Measurements from ENCODE around the gene FCRLB. TPM values are rescaled to one million over a fixed set of nuclear protein-coding genes. Genes with fewer than 3 reads are reported as not detected.
A peak's percentile ranks its signal among the peaks of the same experiment; 100 is the strongest.

The FCRLB gene
- total and polyA plus RNA-seq, 9 of the 15 experiments (the other 6 are each of a cell fraction or from before 2014, with no cell fraction given), result 0.20 to 4.6 (median 1.3) TPM

DNA sequence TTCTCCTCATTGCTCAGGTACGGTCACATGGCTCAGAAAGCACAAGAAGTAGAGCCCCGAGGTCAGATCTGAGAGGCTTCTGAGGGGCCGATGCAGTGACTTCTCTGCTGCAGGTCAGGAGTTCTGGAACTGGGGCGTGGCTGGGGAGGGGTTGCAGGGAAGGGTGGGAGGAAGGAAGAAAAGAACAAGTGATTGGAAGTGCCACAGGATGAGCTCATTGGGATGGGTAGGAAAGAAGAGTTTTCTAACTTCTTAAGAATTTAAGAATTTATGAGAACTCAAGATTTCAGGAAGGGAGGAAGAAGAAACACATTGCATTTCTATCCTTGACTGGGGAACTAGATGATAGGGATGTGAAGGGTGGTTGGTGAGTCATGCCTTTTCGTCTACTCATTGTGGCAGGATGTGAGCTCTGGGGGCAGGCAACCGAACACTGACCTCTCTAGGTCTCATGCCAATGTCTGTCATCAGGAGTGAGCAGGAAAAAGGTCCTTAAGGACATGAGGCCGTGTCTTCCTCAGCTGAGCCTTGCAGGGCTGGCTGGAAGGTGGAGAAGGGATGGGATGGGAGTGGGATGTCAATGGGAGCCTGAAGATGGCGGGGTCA lies 497 bp downstream of the FCRLB start:
- no peak overlapping the region for H3K4me3 ChIP-seq
- POLR2A ChIA-PET, result interaction anchor here (0.7 to 1.7 kb wide), 4 partner anchors 10 to 216 kb away, joined by 3 to 4 read pairs (median 4); partner anchors contain the start of genes FCGR2A and FCRLA
- TF ChIP-seq KDM1A (IDR thresholded peaks at IDR 0.05), result peak; percentile 78 to 79
- TF ChIP-seq ZFP30 (CRISPR knock-in tag; IDR thresholded peaks at IDR 0.05; ENCODE audit: borderline replicate concordance), result no peak
- TF ChIP-seq GATA2 (CRISPR knock-in tag; IDR thresholded peaks at IDR 0.05), result no peak
- 0 out of 2 replicates have a peak, but pooled peaks have one; percentile 40 for TF ChIP-seq HNRNPL (IDR thresholded peaks at IDR 0.05; ENCODE audit: low read depth, low read length)
- no peak for TF ChIP-seq U2AF1 (optimal IDR thresholded peaks at IDR 0.05; ENCODE audit: low read depth, low read length)
- no peak; the same call in none of the 2 replicates for TF ChIP-seq CBFA2T2 (conservative IDR thresholded peaks at IDR 0.05)
- 0 out of 2 replicates have a peak, but pooled peaks have one; percentile 20 for TF ChIP-seq TRIM28 (IDR thresholded peaks at IDR 0.05)
- TF ChIP-seq ARID1B (IDR thresholded peaks at IDR 0.05), result peak; percentile 92
- TF ChIP-seq CBFA2T3 (IDR thresholded peaks at IDR 0.05), result peak; percentile 73
- TF ChIP-seq, protein P1, sequence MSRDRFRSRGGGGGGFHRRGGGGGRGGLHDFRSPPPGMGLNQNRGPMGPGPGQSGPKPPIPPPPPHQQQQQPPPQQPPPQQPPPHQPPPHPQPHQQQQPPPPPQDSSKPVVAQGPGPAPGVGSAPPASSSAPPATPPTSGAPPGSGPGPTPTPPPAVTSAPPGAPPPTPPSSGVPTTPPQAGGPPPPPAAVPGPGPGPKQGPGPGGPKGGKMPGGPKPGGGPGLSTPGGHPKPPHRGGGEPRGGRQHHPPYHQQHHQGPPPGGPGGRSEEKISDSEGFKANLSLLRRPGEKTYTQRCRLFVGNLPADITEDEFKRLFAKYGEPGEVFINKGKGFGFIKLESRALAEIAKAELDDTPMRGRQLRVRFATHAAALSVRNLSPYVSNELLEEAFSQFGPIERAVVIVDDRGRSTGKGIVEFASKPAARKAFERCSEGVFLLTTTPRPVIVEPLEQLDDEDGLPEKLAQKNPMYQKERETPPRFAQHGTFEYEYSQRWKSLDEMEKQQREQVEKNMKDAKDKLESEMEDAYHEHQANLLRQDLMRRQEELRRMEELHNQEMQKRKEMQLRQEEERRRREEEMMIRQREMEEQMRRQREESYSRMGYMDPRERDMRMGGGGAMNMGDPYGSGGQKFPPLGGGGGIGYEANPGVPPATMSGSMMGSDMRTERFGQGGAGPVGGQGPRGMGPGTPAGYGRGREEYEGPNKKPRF (IDR thresholded peaks at IDR 0.05; ENCODE audit: low read depth, low read length), result no peak
- peak; percentile 42; the same call in 1 of the 2 replicates for TF ChIP-seq MYC (IDR thresholded peaks at IDR 0.05; ENCODE audit: low read depth, low read length)
- no peak for TF ChIP-seq MYC (CRISPR knock-in tag; IDR thresholded peaks at IDR 0.05; ENCODE audit: borderline replicate concordance, low read depth)
- TF ChIP-seq DMBX1 (CRISPR knock-in tag; IDR thresholded peaks at IDR 0.05; ENCODE audit: borderline replicate concordance), result peak; percentile 88; the same call in 1 of the 2 replicates
- peak; percentile 28 for TF ChIP-seq SOX6 (IDR thresholded peaks at IDR 0.05)
- no peak for TF ChIP-seq MXI1 (IDR thresholded peaks at IDR 0.05; ENCODE audit: low read depth, low read length)
- TF ChIP-seq, protein P2, sequence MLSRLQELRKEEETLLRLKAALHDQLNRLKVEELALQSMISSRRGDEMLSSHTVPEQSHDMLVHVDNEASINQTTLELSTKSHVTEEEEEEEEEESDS (CRISPR knock-in tag; IDR thresholded peaks at IDR 0.05), result no peak
- TF ChIP-seq ZNF354B (CRISPR knock-in tag; IDR thresholded peaks at IDR 0.05), result no peak
- TF ChIP-seq FOXA1 (IDR thresholded peaks at IDR 0.05; ENCODE audit: borderline replicate concordance), result no peak
- TF ChIP-seq JUNB (CRISPR knock-in tag; conservative IDR thresholded peaks at IDR 0.05), result peak; percentile 82

More for the DNA sequence above, 497 bp downstream of the FCRLB start:
- in situ Hi-C loops (cut with MboI) (no loop called here), intact Hi-C loops (cut with micrococcal nuclease) (loop anchor here (2.0 kb wide), 1 partner anchor 15 kb away; the partner anchor contains the start of gene FCRLA)
- BruUV-seq (replicated peaks), result no TSS peak
- Histone ChIP-seq H3K9me1 (ENCODE audit: control insufficient read depth, insufficient read depth, low read length) (no peaks in the 10 kb centered on the region), H3K27me3 (ENCODE audit: control insufficient read depth in 2 of 2, insufficient read depth in 2 of 2, low read length in 2 of 2) (no peaks in the 10 kb centered on the region), H3K9ac (ENCODE audit: insufficient read depth in 1 of 2, low read depth in 2 of 2, low read length in 2 of 2) (peak overlapping the region; percentile 18 to 30; a peak in 3 of 4 replicates), H3K4me2 (ENCODE audit: insufficient read depth, low read length) (peak overlapping the region; percentile 28), H3K4me1 (replicated peaks in 1 of 2; ENCODE audit: control insufficient read depth in 2 of 2, insufficient read depth in 2 of 2, low read length in 2 of 2) (peaks cover 38 to 45% of the 10 kb centered on the region in 2 experiments), H3K27ac (ENCODE audit: extremely low read depth, low read depth, low read length) (peak overlapping the region; percentile 70), H3K9me3 (replicated peaks; ENCODE audit: control insufficient read depth, insufficient read depth, low read depth, low read length) (no peaks in the 10 kb centered on the region), H2AFZ (ENCODE audit: low read depth, low read length) (peak overlapping the region; percentile 75), H3K79me2 (ENCODE audit: control insufficient read depth, insufficient read depth, low read length) (peaks cover 14% of the 10 kb centered on the region), H3K36me3 (ENCODE audit: control insufficient read depth, insufficient read depth, low read length) (no peaks in the 10 kb centered on the region), H4K20me1 (replicated peaks; ENCODE audit: control insufficient read depth, insufficient read depth, low read length) (no peaks in the 10 kb centered on the region)
- FAIRE-seq, result peak; percentile 95
- ATAC-seq, result peak; percentile 68
- WGBS (ENCODE audit: insufficient coverage, low coverage, missing lambda C conversion rate), result 4% methylated on average over 8 of the region's 8 CpGs
- DNase-seq (ENCODE audit: extremely low read depth in 1 of 4, low spot score in 3 of 4), result peak; percentile 67 to 88 (median 74)
- CTCF ChIA-PET (ENCODE audit: low intra/inter-chr PET ratio), result interaction anchor here (1.2 kb wide), 1 partner anchor 12 kb away, joined by 3 read pairs; no protein-coding TSS in a partner anchor

Data from K562 (cell line).